Body of pancreas (tissue), 4 donors: Measurements from ENCODE around the gene KIT.
"Not testable (repeated sequence)": the region's sequence is repeated elsewhere in the genome, so short reads cannot be mapped to it uniquely, and the experiment has no call there.

Experiments used
- POLR2A ChIP-seq, 3 donors: fragments of 450-650 bp; IDR thresholded peaks; one replicate each; pipeline ENCODE4 v1.6.1; 2016; ENCODE audit warnings: antibody characterized with exemption in 3 of 3, mild to moderate bottlenecking in 2 of 3
- TF ChIP-seq, protein P1 (sequence below), 7 experiments: fragments of 450-650 bp in 4 of 7; fragments of 200-600 bp in 3 of 7; sonication (generic) in 3 of 7; IDR thresholded peaks; one replicate each; pipeline ENCODE4 v1.5.1; 2016 to 2019; ENCODE audit warnings: antibody characterized with exemption in 7 of 7

DNA sequence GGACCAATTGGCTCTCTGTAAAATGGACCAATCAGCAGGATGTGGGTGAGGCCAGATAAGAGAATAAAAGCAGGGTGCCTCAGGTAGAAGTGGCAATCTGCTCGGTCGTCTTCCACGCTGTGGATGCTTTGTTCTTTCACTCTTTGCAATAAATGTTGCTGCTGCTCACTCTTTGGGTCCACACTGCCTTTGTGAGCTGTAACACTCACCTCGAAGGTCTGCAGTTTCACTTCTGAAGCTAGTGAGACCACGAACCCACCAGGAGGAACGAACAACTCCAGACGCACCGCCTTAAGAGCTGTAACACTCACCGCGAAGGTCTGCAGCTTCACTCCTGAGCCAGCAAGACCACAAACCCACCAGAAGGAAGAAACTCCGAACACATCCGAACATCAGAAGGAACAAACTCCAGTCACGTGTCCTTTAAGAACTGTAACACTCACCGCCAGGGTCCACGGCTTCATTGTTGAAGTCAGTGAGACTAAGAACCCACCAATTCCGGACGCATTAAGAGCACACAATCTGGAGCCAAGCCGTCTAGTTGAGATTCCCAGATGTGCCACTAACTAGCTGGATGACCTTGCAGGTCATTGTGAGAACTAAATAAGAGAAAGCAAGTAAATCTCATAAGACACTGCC is 24.5 kb upstream of the KIT start:
- TF ChIP-seq, protein P1, sequence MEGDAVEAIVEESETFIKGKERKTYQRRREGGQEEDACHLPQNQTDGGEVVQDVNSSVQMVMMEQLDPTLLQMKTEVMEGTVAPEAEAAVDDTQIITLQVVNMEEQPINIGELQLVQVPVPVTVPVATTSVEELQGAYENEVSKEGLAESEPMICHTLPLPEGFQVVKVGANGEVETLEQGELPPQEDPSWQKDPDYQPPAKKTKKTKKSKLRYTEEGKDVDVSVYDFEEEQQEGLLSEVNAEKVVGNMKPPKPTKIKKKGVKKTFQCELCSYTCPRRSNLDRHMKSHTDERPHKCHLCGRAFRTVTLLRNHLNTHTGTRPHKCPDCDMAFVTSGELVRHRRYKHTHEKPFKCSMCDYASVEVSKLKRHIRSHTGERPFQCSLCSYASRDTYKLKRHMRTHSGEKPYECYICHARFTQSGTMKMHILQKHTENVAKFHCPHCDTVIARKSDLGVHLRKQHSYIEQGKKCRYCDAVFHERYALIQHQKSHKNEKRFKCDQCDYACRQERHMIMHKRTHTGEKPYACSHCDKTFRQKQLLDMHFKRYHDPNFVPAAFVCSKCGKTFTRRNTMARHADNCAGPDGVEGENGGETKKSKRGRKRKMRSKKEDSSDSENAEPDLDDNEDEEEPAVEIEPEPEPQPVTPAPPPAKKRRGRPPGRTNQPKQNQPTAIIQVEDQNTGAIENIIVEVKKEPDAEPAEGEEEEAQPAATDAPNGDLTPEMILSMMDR (IDR thresholded peaks at IDR 0.05): not testable (repeated sequence)
- TF ChIP-seq POLR2A (IDR thresholded peaks at IDR 0.05): not testable (repeated sequence)
